HuH-7.5 (cell line): ENCODE data around the gene RAF1.
"Not testable (repeated sequence)": the region's sequence is repeated elsewhere in the genome, so short reads cannot be mapped to it uniquely, and the experiment has no call there.

Experiments used
- DNase-seq: peaks from one replicate; pipeline ENCODE4 v3.0.0; 2011; ENCODE audit warnings: low spot score

The RAF1 gene

GRCh38 chr3:12675115-12675810 is 11.3 kb upstream of the RAF1 start:
- no peak for DNase-seq

GRCh38 chr3:12673956-12674736 is 10.2 kb upstream of the RAF1 start:
- not testable (repeated sequence) for DNase-seq

GRCh38 chr3:12671120-12671450 is 7.2 kb upstream of the RAF1 start:
- DNase-seq: no peak

- DNase-seq: peak; percentile 68
Measured at GRCh38 chr3:12670365-12671119, 6.6 kb upstream of the RAF1 start.

- DNase-seq: no peak
Measured at GRCh38 chr3:12663401-12663935, 449 bp downstream of the RAF1 start.

- DNase-seq: peak; percentile 49
Measured at GRCh38 chr3:12662593-12663400, 1.1 kb downstream of the RAF1 start.

- no peak for DNase-seq
Measured at GRCh38 chr3:12661926-12662592, 1.9 kb downstream of the RAF1 start.

GRCh38 chr3:12661375-12661774 is 2.5 kb downstream of the RAF1 start:
- not testable (repeated sequence) for DNase-seq

GRCh38 chr3:12660196-12660595 is 3.7 kb downstream of the RAF1 start:
- DNase-seq: no peak

- no peak for DNase-seq
Measured at GRCh38 chr3:12659316-12660015, 4.5 kb downstream of the RAF1 start.

- DNase-seq: no peak
Measured at GRCh38 chr3:12658593-12659058, 5.3 kb downstream of the RAF1 start.

GRCh38 chr3:12656850-12657249 is 7.1 kb downstream of the RAF1 start:
- no peak for DNase-seq

- DNase-seq: no peak
Measured at GRCh38 chr3:12656193-12656592, 7.7 kb downstream of the RAF1 start.

- no peak for DNase-seq
Measured at GRCh38 chr3:12655701-12656100, 8.2 kb downstream of the RAF1 start.

GRCh38 chr3:12653747-12654146 is 10.2 kb downstream of the RAF1 start:
- no peak for DNase-seq

GRCh38 chr3:12648384-12648959 is 15.4 kb downstream of the RAF1 start:
- no peak for DNase-seq

- DNase-seq: no peak
Measured at GRCh38 chr3:12644331-12644937, 19.5 kb downstream of the RAF1 start.

GRCh38 chr3:12643724-12644123 is 20.2 kb downstream of the RAF1 start:
- DNase-seq: no peak

- DNase-seq: no peak
Measured at GRCh38 chr3:12643010-12643380, 20.9 kb downstream of the RAF1 start.

GRCh38 chr3:12640853-12641252 is 23.1 kb downstream of the RAF1 start:
- DNase-seq: not testable (repeated sequence)
